ENCODE results near the gene CLEC1A. TPM values are rescaled to one million over a fixed set of nuclear protein-coding genes. Genes with fewer than 3 reads are reported as not detected.

CLEC1A gene
- total RNA-seq, 1 experiment from 2014 or later, result not detected

DNA sequence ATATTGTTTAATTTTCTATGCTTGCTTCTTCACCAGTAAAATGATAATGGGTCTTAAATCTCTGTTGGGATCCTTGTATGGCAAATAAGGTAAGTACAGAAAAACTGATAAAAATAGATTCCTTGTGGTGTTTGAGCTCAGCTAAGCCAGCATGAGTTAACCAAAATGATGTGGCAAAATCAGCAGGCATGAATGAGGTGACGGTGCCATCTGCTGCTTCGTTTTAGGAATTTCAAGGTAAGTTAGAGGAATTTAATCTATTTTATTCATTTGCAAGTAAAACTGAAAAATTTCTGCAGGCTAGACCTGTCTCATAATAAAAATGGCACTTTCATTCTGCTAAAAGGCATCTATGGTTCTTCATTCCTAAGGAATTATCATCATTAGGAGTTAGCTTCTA lies 41.2 kb upstream of the CLEC1A start:
- Histone ChIP-seq H3K79me2 (ENCODE audit: insufficient read depth, low read length) (no peaks in the 10 kb centered on the region), H2AFZ (ENCODE audit: low read depth, low read length, poor library complexity, severe bottlenecking) (no peak overlapping the region), H3K27ac (ENCODE audit: low read depth, low read length) (no peak overlapping the region), H3K9me3 (ENCODE audit: control insufficient read depth in 1 of 2, insufficient read depth in 1 of 2, low read depth in 1 of 2, low read length in 2 of 2) (no peaks in the 10 kb centered on the region), H3K9ac (ENCODE audit: low read length) (no peak overlapping the region), H3K4me3 (replicated peaks in 1 of 2; ENCODE audit: low read depth in 1 of 2, low read length in 2 of 2) (no peak overlapping the region), H4K20me1 (ENCODE audit: insufficient read depth) (no peaks in the 10 kb centered on the region), H3K9me2 (ENCODE audit: insufficient read depth) (no peaks in the 10 kb centered on the region), H3K27me3 (ENCODE audit: insufficient read depth, low read length) (no peaks in the 10 kb centered on the region), H3K4me1 (ENCODE audit: control insufficient read depth in 1 of 2, insufficient read depth in 2 of 2, low read length in 2 of 2) (no peaks in the 10 kb centered on the region), H3K36me3 (ENCODE audit: control insufficient read depth in 1 of 2, insufficient read depth in 2 of 2, low read length in 2 of 2) (no peaks in the 10 kb centered on the region), H3K4me2 (ENCODE audit: low read length) (no peak overlapping the region)
- RAD21 ChIA-PET (ENCODE audit: low non-redundant PET in 1 of 2, low total read pairs in 2 of 2, uncharacterized antibody in 2 of 2, unreplicated experiment in 2 of 2), result interaction anchor here (0.7 to 1.6 kb wide), 2 partner anchors 106 to 130 kb away, joined by 3 to 7 read pairs; no protein-coding TSS in a partner anchor
- BruUV-seq (replicated peaks), result no TSS peak
- peak; percentile 55; the same call in 1 of the 2 replicates for ATAC-seq
- intact Hi-C loops (cut with micrococcal nuclease), result loop anchor here (1.0 to 5.0 kb wide), 5 partner anchors 107 to 391 kb away; partner anchors contain the start of gene CLEC12B
- POLR2A ChIA-PET, result interaction anchor here (0.9 kb wide), 1 partner anchor 130 kb away, joined by 3 read pairs; the partner anchor contains the start of gene CLEC12B
- TF ChIP-seq, protein P1, sequence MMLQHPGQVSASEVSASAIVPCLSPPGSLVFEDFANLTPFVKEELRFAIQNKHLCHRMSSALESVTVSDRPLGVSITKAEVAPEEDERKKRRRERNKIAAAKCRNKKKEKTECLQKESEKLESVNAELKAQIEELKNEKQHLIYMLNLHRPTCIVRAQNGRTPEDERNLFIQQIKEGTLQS (IDR thresholded peaks at IDR 0.05), result no peak
- TF ChIP-seq RAD21 (IDR thresholded peaks at IDR 0.05; ENCODE audit: low read depth), result peak; percentile 79
- TF ChIP-seq, protein P2, sequence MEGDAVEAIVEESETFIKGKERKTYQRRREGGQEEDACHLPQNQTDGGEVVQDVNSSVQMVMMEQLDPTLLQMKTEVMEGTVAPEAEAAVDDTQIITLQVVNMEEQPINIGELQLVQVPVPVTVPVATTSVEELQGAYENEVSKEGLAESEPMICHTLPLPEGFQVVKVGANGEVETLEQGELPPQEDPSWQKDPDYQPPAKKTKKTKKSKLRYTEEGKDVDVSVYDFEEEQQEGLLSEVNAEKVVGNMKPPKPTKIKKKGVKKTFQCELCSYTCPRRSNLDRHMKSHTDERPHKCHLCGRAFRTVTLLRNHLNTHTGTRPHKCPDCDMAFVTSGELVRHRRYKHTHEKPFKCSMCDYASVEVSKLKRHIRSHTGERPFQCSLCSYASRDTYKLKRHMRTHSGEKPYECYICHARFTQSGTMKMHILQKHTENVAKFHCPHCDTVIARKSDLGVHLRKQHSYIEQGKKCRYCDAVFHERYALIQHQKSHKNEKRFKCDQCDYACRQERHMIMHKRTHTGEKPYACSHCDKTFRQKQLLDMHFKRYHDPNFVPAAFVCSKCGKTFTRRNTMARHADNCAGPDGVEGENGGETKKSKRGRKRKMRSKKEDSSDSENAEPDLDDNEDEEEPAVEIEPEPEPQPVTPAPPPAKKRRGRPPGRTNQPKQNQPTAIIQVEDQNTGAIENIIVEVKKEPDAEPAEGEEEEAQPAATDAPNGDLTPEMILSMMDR (IDR thresholded peaks at IDR 0.05 in 2 of 3, conservative IDR thresholded peaks at IDR 0.05 in 1 of 3; ENCODE audit: borderline replicate concordance in 1 of 3, insufficient read depth in 1 of 3, low read depth in 2 of 3, low read length in 2 of 3), result peak; percentile 29 to 66 (median 66); a peak in 4 of 6 replicates
- CTCF ChIA-PET, result interaction anchor here (0.7 to 2.6 kb wide), 15 partner anchors 9 to 809 kb away, joined by 3 to 29 read pairs (median 3); partner anchors contain the start of gene CLEC12B
- peak; percentile 44 for DNase-seq (ENCODE audit: low read depth, low spot score)

DNA sequence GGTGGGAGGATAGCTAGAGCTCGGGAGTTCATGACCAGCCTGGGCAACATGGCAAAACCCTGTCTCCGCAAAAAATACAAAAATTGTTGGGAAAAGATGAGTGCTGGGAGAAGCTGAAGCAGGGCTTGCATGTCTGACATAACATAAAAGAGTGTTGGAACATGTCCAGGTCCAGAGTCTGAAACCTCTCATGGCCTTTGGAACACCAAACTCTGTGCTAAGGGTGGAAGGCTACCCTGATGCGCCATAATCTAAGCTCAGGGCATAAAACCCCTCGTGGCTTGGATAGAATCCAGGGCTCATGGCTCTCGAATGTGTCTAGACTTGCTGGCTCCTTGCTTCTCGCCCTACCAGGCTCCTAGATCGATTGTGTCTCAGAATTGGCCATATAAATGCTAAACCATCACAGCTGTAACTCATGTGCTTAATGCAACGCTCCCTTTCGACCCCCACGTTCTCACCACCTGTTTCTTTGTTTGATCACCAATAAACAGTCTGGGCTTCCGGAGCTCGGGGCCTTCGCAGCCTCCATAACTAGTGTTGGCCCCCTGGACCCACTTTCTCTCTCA lies 37.9 kb upstream of the CLEC1A start:
- no peak overlapping the region for H3K4me2 ChIP-seq (ENCODE audit: low read length)
- no peak overlapping the region for H3K4me3 ChIP-seq (replicated peaks in 1 of 2; ENCODE audit: low read depth in 1 of 2, low read length in 2 of 2)
- no peak for DNase-seq (ENCODE audit: low read depth, low spot score)
- no peak for ATAC-seq
- no peaks in the 10 kb centered on the region for H3K9me3 ChIP-seq (ENCODE audit: control insufficient read depth in 1 of 2, insufficient read depth in 1 of 2, low read depth in 1 of 2, low read length in 2 of 2)
- no peak overlapping the region for H3K27ac ChIP-seq (ENCODE audit: low read depth, low read length)
- BruUV-seq (replicated peaks), result no TSS peak
- no peaks in the 10 kb centered on the region for H3K27me3 ChIP-seq (ENCODE audit: insufficient read depth, low read length)
- intact Hi-C loops (cut with micrococcal nuclease), result no loop called here
- no peak overlapping the region for H3K9ac ChIP-seq (ENCODE audit: low read length)
- no peaks in the 10 kb centered on the region for H3K9me2 ChIP-seq (ENCODE audit: insufficient read depth)
- POLR2A ChIA-PET, result no interaction called here
- H3K36me3 ChIP-seq (ENCODE audit: control insufficient read depth in 1 of 2, insufficient read depth in 2 of 2, low read length in 2 of 2), result no peaks in the 10 kb centered on the region
- RAD21 ChIA-PET (ENCODE audit: low non-redundant PET in 1 of 2, low total read pairs in 2 of 2, uncharacterized antibody in 2 of 2, unreplicated experiment in 2 of 2), result no interaction called here
- no peak overlapping the region for H2AFZ ChIP-seq (ENCODE audit: low read depth, low read length, poor library complexity, severe bottlenecking)
- no peaks in the 10 kb centered on the region for H4K20me1 ChIP-seq (ENCODE audit: insufficient read depth)
- no peaks in the 10 kb centered on the region for H3K79me2 ChIP-seq (ENCODE audit: insufficient read depth, low read length)
- H3K4me1 ChIP-seq (ENCODE audit: control insufficient read depth in 1 of 2, insufficient read depth in 2 of 2, low read length in 2 of 2), result peaks cover 0 to 3% of the 10 kb centered on the region in 2 experiments; a peak in 1 of 4 replicates
- CTCF ChIA-PET, result interaction anchor here (1.2 kb wide), 1 partner anchor 127 kb away, joined by 5 read pairs; the partner anchor contains the start of gene CLEC12B
- TF ChIP-seq POLR2AphosphoS5 (IDR thresholded peaks at IDR 0.05; ENCODE audit: low read depth, low read length) (no peak), FOSL1 (IDR thresholded peaks at IDR 0.05; ENCODE audit: low read depth) (no peak), CBX3 (IDR thresholded peaks at IDR 0.05; ENCODE audit: low read depth) (no peak), EZH2 (IDR thresholded peaks at IDR 0.05) (no peak), ZFX (IDR thresholded peaks at IDR 0.05) (no peak), RAD21 (IDR thresholded peaks at IDR 0.05; ENCODE audit: low read depth) (no peak), YY1 (IDR thresholded peaks at IDR 0.05; ENCODE audit: extremely low read depth, insufficient replicate concordance, low read depth, low read length) (no peak), SRF (IDR thresholded peaks at IDR 0.05; ENCODE audit: low read depth) (no peak), TCF7L2 (IDR thresholded peaks at IDR 0.05; ENCODE audit: borderline replicate concordance, extremely low read depth, insufficient read depth, insufficient read length) (no peak), CEBPB (IDR thresholded peaks at IDR 0.05; ENCODE audit: low read depth) (no peak), EGR1 (IDR thresholded peaks at IDR 0.05; ENCODE audit: low read depth) (no peak), SP1 (IDR thresholded peaks at IDR 0.05; ENCODE audit: low read depth) (no peak)
- TF ChIP-seq, protein P3, sequence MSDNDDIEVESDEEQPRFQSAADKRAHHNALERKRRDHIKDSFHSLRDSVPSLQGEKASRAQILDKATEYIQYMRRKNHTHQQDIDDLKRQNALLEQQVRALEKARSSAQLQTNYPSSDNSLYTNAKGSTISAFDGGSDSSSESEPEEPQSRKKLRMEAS (IDR thresholded peaks at IDR 0.05), result no peak
- TF ChIP-seq, protein P4, sequence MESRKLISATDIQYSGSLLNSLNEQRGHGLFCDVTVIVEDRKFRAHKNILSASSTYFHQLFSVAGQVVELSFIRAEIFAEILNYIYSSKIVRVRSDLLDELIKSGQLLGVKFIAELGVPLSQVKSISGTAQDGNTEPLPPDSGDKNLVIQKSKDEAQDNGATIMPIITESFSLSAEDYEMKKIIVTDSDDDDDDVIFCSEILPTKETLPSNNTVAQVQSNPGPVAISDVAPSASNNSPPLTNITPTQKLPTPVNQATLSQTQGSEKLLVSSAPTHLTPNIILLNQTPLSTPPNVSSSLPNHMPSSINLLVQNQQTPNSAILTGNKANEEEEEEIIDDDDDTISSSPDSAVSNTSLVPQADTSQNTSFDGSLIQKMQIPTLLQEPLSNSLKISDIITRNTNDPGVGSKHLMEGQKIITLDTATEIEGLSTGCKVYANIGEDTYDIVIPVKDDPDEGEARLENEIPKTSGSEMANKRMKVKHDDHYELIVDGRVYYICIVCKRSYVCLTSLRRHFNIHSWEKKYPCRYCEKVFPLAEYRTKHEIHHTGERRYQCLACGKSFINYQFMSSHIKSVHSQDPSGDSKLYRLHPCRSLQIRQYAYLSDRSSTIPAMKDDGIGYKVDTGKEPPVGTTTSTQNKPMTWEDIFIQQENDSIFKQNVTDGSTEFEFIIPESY (IDR thresholded peaks at IDR 0.05; ENCODE audit: extremely low read depth, insufficient replicate concordance, low read length), result no peak
